Measurements from ENCODE around the gene CFAP221.

CFAP221 gene

DNA sequence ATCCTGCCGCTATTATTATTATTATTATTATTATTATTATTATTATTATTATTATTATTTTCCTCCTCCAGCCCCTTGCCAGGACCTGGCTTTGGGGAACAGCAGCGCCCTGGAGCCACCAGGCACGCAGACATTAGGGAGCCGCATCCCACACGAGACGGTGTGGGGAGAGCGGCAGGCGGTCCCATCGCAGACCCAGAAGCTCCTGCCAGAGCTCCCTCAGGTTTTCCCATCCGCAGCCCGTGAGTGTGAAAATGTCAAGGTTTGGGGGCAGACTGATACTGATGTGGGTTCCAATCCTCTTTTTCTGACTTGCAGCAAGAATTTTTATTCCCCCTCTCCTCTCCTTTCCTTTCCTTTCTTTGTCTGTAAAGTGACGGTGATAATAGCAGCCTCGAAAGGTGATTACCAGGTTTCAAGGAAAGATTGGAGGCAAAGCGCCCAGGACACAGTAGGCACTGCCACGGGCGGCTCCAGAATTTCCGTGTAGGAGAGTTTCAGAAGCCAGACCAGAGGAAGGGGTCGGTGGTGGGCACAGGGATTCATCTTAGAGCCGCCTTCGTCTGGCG lies 20.8 kb upstream of the CFAP221 start:
- Mint-ChIP-seq H3K27ac (no peak overlapping the region), H3K36me3 (no peaks in the 10 kb centered on the region)

DNA sequence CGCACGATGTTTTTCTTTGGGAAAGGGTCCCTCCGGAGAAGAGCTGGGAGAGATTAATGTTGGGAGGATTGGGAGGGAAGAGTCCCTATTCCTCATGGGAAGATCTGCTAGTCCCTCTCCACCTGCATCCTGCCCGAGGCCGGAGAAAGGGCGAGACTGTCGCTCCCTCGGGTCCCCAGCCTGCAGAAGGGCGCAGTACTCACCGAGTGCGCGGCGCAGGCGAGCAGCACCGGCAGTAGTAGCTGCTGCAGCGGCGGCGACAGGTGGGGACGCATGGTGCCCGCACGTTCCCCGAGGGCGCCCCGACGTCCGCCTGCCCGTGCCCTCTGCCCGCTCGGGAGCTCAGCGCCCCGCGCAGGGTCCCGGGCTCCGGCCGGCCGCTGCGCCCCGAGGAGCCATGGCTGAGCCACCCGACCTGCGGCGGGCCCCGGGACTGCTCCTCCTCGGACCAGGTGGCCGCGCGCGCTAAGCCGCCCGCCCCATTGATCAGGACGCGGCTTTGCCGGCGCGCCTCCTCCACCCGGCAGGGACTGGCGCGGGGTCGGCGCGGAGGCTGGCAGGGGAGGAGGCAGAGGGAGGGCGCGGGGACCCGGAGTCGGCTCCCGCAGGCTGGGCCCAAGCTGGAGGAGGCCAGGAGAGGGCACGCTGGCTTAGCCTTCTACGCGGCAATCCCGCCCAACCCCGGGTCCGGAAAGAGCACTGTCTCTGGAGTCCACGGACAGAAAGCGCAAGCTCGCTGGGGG lies 20.1 kb upstream of the CFAP221 start, which contains the start of gene SCTR:
SCTR (minus strand) TSS at position 532 of the 743 bp plus-strand sequence; CDS start at position 275, 257 bp downstream.
- Mint-ChIP-seq H3K36me3 (no peaks in the 10 kb centered on the region), H3K4me3 (no peak within 1 kb of the TSS), H3K27me3 (peaks cover 14% of the 10 kb centered on the region), H3K27ac (no peak within 1 kb of the TSS), H3K9me3 (ENCODE audit: low read depth) (no peaks in the 10 kb centered on the region), H3K4me1 (ENCODE audit: low read depth) (no peaks in the 10 kb centered on the region)

More for the DNA sequence above, 20.8 kb upstream of the CFAP221 start:
- Mint-ChIP-seq H3K4me1 (ENCODE audit: low read depth) (no peaks in the 10 kb centered on the region), H3K27me3 (peaks cover 13% of the 10 kb centered on the region), H3K4me3 (no peak overlapping the region), H3K9me3 (ENCODE audit: low read depth) (no peaks in the 10 kb centered on the region)

DNA sequence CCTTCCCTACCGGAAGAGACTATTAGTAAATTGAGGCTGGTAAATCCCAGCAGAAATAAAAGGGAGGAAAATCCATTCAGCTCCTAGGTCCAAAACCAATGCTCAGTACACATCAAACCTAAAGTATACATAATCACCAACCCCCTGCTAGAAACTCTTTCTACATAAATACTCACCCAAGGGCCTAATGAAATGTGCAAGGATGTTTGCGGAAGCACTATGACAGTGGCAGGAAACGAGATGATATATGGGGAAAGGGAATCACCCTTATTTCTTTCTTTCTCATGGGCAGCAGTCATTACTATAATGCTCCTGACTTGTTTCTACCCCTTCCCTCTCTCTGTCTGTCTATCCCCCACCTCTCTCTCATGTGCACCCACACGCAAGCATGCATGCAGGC lies 18.6 kb upstream of the CFAP221 start:
- H3K4me1 Mint-ChIP-seq (ENCODE audit: low read depth), result no peaks in the 10 kb centered on the region
- H3K4me3 Mint-ChIP-seq, result no peak overlapping the region
- no peaks in the 10 kb centered on the region for H3K36me3 Mint-ChIP-seq
- H3K27ac Mint-ChIP-seq, result no peak overlapping the region
- H3K9me3 Mint-ChIP-seq (ENCODE audit: low read depth), result no peaks in the 10 kb centered on the region
- peaks cover 17% of the 10 kb centered on the region for H3K27me3 Mint-ChIP-seq

DNA sequence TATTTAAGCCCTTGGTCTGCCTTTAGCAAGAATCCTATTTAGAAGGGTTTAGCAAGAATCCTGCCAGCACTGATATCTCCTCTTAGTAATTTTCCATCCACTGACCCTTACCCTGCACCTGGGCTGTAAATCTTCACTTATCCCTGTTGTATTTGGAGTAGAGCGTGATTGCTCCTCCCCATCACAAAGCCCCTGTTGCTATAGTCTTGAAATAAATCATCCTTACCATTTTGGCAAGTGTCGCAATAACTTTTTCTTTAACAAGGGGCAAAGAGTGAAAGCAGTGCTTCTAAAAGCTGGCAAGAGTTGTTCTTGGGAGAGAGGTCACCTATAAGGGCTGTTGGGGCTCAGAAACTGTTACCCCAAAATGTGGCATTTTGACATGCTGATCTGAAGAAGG lies 16.2 kb upstream of the CFAP221 start:
- H3K9me3 Mint-ChIP-seq (ENCODE audit: low read depth), result peaks cover 12% of the 10 kb centered on the region
- H3K27me3 Mint-ChIP-seq, result peaks cover 14% of the 10 kb centered on the region
- H3K27ac Mint-ChIP-seq, result no peak overlapping the region
- peaks cover 4% of the 10 kb centered on the region for H3K36me3 Mint-ChIP-seq
- H3K4me1 Mint-ChIP-seq (ENCODE audit: low read depth), result no peaks in the 10 kb centered on the region
- H3K4me3 Mint-ChIP-seq, result no peak overlapping the region

DNA sequence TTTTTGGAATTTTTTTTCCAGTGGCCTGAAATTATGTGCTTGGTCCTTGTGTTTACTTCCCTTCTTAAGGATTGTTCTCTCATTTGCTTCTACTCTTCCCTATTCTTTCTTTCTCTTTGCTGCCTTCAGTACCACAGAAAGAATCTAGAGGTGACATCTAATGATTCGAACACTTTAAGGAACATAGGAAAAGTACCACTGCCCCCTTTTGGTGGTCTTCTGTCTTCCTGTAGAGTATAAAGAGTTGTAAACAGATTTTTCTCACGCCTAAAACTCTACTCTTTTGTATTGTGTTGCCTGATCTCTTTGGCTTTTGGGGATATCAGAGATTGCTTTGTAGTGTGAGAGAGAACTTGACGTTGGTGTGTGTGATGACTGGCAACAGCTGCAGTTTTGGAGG lies 13.0 kb upstream of the CFAP221 start:
- H3K27ac Mint-ChIP-seq, result no peak overlapping the region
- peaks cover 6% of the 10 kb centered on the region for H3K36me3 Mint-ChIP-seq
- H3K4me3 Mint-ChIP-seq, result no peak overlapping the region
- peaks cover 34% of the 10 kb centered on the region for H3K9me3 Mint-ChIP-seq (ENCODE audit: low read depth)
- no peaks in the 10 kb centered on the region for H3K4me1 Mint-ChIP-seq (ENCODE audit: low read depth)
- peaks cover 6% of the 10 kb centered on the region for H3K27me3 Mint-ChIP-seq

DNA sequence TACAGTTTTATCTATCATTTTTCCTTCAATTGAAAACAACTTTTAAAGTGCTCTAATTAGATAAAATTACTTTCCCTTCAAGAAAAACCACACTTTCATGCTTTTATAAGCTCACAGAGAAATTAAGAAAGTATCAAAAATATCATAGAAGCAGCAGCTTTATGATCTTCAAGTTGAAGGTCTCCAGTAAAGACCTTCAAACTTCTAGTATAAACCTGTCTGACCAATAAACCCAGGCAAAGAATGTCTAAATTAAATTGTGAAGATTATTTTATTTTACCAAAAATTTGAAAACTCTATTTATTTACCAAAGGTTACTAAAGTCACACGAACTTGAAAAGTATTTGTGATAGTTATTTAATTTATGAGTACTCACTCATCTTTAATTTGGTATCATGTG lies 10.7 kb upstream of the CFAP221 start:
- Mint-ChIP-seq H3K4me1 (ENCODE audit: low read depth) (no peaks in the 10 kb centered on the region), H3K27ac (no peak overlapping the region), H3K36me3 (peaks cover 6% of the 10 kb centered on the region), H3K9me3 (ENCODE audit: low read depth) (peaks cover 34% of the 10 kb centered on the region), H3K27me3 (peaks cover 14% of the 10 kb centered on the region), H3K4me3 (no peak overlapping the region)

DNA sequence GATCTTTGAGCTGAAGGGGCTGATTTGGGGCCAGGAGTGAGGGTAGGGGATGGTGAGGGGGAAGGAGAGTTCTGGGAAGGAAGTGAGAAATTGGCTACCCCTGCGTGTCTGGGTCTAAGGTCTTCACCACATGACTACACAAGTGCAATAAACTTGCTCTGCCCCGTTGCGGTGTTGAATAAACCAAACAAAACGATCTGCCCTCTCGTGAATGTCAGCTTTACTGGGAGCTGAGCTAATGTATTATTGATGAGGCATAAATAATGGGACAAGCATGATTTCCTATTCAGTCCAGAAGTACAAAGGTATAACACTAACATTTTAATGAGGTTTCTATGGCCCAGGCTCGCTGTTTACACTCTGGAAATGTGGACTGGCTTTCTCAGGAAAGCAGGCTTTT lies 8.0 kb upstream of the CFAP221 start:
- peaks cover 12% of the 10 kb centered on the region for H3K27me3 Mint-ChIP-seq
- H3K36me3 Mint-ChIP-seq, result peaks cover 6% of the 10 kb centered on the region
- H3K4me1 Mint-ChIP-seq (ENCODE audit: low read depth), result no peaks in the 10 kb centered on the region
- H3K27ac Mint-ChIP-seq, result no peak overlapping the region
- H3K4me3 Mint-ChIP-seq, result no peak overlapping the region
- H3K9me3 Mint-ChIP-seq (ENCODE audit: low read depth), result peaks cover 35% of the 10 kb centered on the region

DNA sequence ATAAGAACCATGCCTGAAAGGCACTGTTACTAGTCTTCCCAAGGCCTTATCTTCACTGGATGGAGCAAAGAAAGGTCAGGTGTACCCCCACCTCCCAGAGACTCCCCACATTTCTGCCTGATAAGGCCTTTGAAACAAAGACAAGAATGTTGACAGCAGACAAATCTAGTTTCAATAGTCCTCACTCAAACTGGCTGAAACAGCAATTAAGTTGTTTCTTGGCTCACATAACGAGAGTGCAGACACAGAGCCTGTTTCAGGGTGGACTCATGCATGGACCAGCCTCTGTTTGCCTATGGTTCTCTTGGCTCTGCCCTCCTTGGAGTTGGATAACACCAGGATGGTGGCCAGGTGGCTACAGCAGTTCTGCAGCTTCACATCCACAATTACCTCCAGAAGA lies 7.5 kb upstream of the CFAP221 start:
- Mint-ChIP-seq H3K4me1 (ENCODE audit: low read depth) (no peaks in the 10 kb centered on the region), H3K27me3 (peaks cover 17% of the 10 kb centered on the region), H3K9me3 (ENCODE audit: low read depth) (peaks cover 31% of the 10 kb centered on the region), H3K27ac (no peak overlapping the region), H3K36me3 (peaks cover 2% of the 10 kb centered on the region), H3K4me3 (no peak overlapping the region)

DNA sequence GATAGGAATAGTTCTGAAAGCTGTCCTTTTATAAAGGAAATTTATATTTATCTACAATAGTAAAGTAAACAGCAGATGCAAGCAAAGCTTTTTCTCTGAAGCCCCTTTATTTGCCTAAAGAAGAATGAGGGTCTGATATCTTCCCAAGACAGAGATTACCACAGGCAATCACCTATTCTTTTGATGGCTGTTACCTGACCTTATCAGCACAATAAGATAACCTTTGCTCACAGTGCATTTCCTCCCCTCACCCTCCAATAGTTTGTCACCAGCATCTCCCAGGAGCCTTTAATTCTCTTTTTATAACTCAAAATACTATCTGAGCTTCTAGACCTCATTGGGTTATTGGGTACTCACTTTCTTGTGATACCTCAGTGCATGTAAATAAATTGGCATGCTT lies 6.5 kb upstream of the CFAP221 start:
- peaks cover 21% of the 10 kb centered on the region for H3K27me3 Mint-ChIP-seq
- H3K9me3 Mint-ChIP-seq (ENCODE audit: low read depth), result peaks cover 25% of the 10 kb centered on the region
- no peak overlapping the region for H3K27ac Mint-ChIP-seq
- H3K4me1 Mint-ChIP-seq (ENCODE audit: low read depth), result no peaks in the 10 kb centered on the region
- H3K4me3 Mint-ChIP-seq, result no peak overlapping the region
- peaks cover 2% of the 10 kb centered on the region for H3K36me3 Mint-ChIP-seq

DNA sequence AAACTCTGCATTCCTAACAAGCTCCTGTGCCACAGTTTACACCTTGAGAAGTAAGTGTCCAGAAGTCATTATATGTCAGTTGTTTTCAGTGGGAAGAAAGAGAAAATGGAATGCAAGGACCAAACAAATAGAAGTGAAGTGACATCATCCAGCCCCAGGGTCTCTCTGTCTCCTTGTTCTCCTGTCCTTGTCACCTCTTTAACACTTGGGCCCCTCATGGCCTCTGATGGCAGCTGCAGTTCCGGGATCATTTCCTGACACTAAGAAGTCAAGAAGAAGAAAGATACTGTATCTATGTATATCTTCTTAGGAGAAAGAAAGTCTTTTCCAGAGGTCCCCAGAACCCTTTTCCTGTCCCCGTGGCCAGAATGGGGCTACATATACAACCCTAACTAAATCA lies 2.8 kb upstream of the CFAP221 start:
- Mint-ChIP-seq H3K4me1 (ENCODE audit: low read depth) (peaks cover 8% of the 10 kb centered on the region), H3K27ac (no peak overlapping the region), H3K9me3 (ENCODE audit: low read depth) (peaks cover 3% of the 10 kb centered on the region), H3K4me3 (no peak overlapping the region), H3K27me3 (peaks cover 41% of the 10 kb centered on the region), H3K36me3 (peaks cover 3% of the 10 kb centered on the region)

DNA sequence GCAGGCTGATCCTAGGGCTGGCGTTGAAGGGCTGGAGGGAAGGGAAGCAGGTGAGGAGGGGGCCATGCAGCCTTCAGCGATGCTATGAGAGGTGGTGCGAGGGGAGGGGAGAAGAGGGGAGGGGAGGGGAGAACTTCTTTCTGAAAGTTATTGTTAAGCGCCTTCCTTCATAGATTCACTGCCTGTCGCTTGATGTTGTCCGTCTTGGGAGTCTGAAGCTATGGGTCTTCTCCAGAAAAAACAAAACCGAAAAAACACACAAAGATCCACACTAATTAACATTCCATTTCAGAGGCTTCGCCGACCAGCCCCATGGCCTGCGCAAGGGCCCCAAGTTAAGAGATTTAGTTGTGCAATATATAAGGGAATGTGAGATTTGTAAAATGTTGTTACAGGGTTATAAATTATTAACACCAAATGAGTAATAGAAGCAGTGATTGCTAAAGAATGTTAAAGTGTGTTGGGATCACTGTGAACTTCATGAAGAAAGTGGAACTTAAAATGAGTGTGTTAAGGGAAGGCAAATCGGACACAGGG lies 758 bp downstream of the CFAP221 start:
- Mint-ChIP-seq H3K27me3 (peaks cover 35% of the 10 kb centered on the region), H3K27ac (no peak overlapping the region), H3K4me3 (peak overlapping the region; percentile 66), H3K9me3 (ENCODE audit: low read depth) (no peaks in the 10 kb centered on the region), H3K4me1 (ENCODE audit: low read depth) (peaks cover 8% of the 10 kb centered on the region), H3K36me3 (peaks cover 3% of the 10 kb centered on the region)

DNA sequence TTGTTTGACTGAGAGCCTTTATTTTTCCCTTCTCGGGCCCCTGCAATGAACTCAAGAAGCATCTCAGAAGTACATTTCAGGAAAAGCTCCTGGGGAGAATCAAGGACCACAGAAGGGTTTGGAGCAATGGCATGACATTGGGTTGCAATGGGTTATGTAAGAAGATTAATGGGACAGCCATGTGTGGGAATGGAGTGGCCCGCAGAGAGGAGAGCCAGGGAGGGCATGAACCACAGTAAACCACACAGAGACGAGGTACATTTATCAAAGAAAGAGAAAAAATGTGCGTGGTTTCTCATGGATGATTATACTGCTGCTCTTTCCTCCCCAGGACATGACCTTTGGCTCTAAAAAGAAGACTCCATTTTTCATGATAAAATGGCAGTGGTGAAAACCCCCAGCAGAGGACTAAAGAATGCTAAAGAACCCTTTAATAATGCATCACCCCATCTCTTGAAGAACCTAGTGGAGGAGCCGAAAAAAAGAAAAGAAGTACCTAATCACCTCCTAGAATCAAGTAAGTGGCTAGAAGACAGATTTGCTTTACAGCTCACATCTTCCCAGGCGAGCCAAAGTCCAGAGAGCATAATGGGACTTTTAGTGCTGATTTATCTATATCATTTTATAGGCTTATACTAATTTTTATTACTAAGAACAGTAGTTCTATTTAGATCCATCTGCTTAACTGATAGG lies 1.7 kb downstream of the CFAP221 start:
- no peaks in the 10 kb centered on the region for H3K9me3 Mint-ChIP-seq (ENCODE audit: low read depth)
- H3K4me3 Mint-ChIP-seq, result no peak overlapping the region
- H3K27ac Mint-ChIP-seq, result no peak overlapping the region
- H3K27me3 Mint-ChIP-seq, result peaks cover 35% of the 10 kb centered on the region
- peaks cover 8% of the 10 kb centered on the region for H3K4me1 Mint-ChIP-seq (ENCODE audit: low read depth)
- peaks cover 3% of the 10 kb centered on the region for H3K36me3 Mint-ChIP-seq

DNA sequence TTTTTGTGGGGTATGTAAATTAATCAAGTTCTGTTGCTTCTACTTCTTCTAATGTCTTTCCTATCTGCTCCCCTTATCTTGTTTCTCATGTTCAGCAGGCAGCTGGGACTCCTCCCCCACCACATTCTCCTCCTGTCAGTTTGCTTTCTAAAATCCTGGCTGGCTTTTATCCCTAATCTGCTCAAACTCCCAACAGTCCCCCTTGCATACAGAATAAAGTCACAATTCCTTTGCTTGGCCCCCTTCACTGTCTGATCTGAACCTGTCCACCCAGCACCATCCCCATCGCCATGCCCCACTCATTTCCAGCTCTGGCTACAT lies 2.2 kb downstream of the CFAP221 start:
- Mint-ChIP-seq H3K9me3 (ENCODE audit: low read depth) (no peaks in the 10 kb centered on the region), H3K27ac (no peak overlapping the region), H3K4me1 (ENCODE audit: low read depth) (peaks cover 8% of the 10 kb centered on the region), H3K36me3 (peaks cover 3% of the 10 kb centered on the region), H3K27me3 (peaks cover 33% of the 10 kb centered on the region), H3K4me3 (no peak overlapping the region)

DNA sequence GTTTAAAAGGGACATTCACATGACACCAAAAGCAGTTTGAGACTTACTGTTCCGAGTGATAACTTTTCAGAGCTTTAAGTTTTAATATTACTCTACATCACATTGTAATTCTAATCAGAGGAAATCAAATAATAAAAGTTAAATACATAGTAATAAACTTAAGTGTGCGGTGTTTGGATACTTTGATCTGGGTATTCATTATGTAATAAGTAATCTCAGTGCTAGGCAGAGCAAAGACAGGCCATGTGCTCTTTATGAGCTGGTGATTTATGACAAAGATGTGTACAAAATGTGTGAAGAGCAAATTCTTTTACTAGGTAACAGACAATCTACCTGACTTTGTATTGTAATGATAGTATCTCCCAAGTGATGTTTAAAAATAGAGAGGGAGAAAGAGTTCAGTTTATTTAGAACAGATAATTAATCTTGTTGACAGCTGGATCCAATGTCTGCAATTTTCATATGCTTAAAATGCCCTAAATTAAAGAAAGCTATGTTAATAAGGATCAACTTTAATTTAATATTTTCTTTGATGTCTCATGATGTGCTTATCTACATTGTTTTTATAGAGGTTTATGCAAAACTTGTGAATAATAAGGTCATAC lies 4.4 kb downstream of the CFAP221 start:
- no peak overlapping the region for H3K4me3 Mint-ChIP-seq
- peaks cover 3% of the 10 kb centered on the region for H3K4me1 Mint-ChIP-seq (ENCODE audit: low read depth)
- no peaks in the 10 kb centered on the region for H3K9me3 Mint-ChIP-seq (ENCODE audit: low read depth)
- peaks cover 26% of the 10 kb centered on the region for H3K27me3 Mint-ChIP-seq
- H3K27ac Mint-ChIP-seq, result no peak overlapping the region
- H3K36me3 Mint-ChIP-seq, result no peaks in the 10 kb centered on the region

DNA sequence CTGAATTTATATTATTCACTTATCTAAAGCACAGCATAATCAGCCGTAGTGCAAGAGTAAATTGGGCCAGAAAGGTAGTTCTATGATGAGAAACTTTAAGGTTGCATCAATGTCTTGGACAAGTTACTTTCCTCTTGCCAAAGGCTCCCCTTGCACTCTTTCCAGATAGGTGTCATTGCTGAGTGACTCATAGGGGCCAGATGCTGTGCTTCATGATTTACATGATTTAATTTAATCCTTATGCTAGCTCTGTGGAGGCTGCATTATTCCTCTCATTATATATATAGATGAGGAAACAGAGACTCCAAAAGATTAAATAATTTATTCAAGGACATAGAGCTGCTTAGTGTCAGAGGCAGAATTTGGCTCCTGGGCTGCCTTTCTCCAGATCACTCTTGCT lies 5.0 kb downstream of the CFAP221 start:
- Mint-ChIP-seq H3K27me3 (peaks cover 24% of the 10 kb centered on the region), H3K4me1 (ENCODE audit: low read depth) (no peaks in the 10 kb centered on the region), H3K4me3 (no peak overlapping the region), H3K9me3 (ENCODE audit: low read depth) (no peaks in the 10 kb centered on the region), H3K27ac (no peak overlapping the region), H3K36me3 (no peaks in the 10 kb centered on the region)

Data from activated naive CD8-positive, alpha-beta T cell (primary cell).